CD14-positive monocyte (primary cell): Measurements from ENCODE around the gene SPATA17. TPM values are rescaled to one million over a fixed set of nuclear protein-coding genes. Genes with fewer than 3 reads are reported as not detected.

ENCODE experiments used
- DNase-seq, 3 donors: peaks; one replicate each; pipeline ENCODE4 v3.0.0-alpha.2; 2011 to 2022
- H2AFZ ChIP-seq: 2 replicates; pipeline ENCODE4 v1.6.0; 2012; ENCODE audit warnings: mild to moderate bottlenecking, low read depth, low read length, inconsistent platforms; ENCODE audit not compliant: insufficient read depth, poor library complexity, severe bottlenecking
- H3K27ac ChIP-seq, 2 donors: 1 replicate in 1 of 2; 2 replicates in 1 of 2; pipeline ENCODE4 v1.5.1; 2012 to 2013; ENCODE audit warnings: low read length in 2 of 2, control low read depth in 1 of 2, inconsistent platforms in 1 of 2, low read depth in 1 of 2, mild to moderate bottlenecking in 1 of 2
- H3K27me3 ChIP-seq, 2 donors: one replicate each; pipeline versions ENCODE4 v1.6.0 to v1.6.1; 2011 to 2013; ENCODE audit warnings: low read length in 2 of 2; ENCODE audit not compliant: control insufficient read depth in 2 of 2, insufficient read depth in 2 of 2
- H3K36me3 ChIP-seq, 2 donors: replicated peaks in 1 of 2; 1 replicate in 1 of 2; 2 replicates in 1 of 2; pipeline versions ENCODE4 v1.5.1 to v1.6.1; 2012 to 2013; ENCODE audit warnings: low read length in 2 of 2, control low read depth in 1 of 2, inconsistent platforms in 1 of 2, mild to moderate bottlenecking in 1 of 2; ENCODE audit not compliant: insufficient read depth in 2 of 2, control insufficient read depth in 1 of 2
- H3K4me1 ChIP-seq, 2 donors: 1 replicate in 1 of 2; 2 replicates in 1 of 2; pipeline versions ENCODE4 v1.5.1 to v1.6.1; 2012 to 2013; ENCODE audit warnings: low read length in 2 of 2, control low read depth in 1 of 2, inconsistent platforms in 1 of 2, mild to moderate bottlenecking in 1 of 2, moderate library complexity in 1 of 2; ENCODE audit not compliant: insufficient read depth in 2 of 2, control insufficient read depth in 1 of 2
- H3K4me2 ChIP-seq: replicated peaks from 2 replicates; pipeline ENCODE3; 2012; ENCODE audit warnings: low read length, moderate library complexity, mild to moderate bottlenecking; ENCODE audit not compliant: poor library complexity, severe bottlenecking; ENCODE audit errors: extremely low read depth
- H3K4me3 ChIP-seq, 3 experiments: fragments of 200-600 bp in 1 of 3; sonication (generic) in 1 of 3; replicated peaks in 1 of 3; 1 replicate in 2 of 3; 2 replicates in 1 of 3; pipeline ENCODE4 v1.5.1; 2011 to 2013; ENCODE audit warnings: low read length in 3 of 3, mild to moderate bottlenecking in 3 of 3, control low read depth in 2 of 3, low read depth in 2 of 3, inconsistent platforms in 1 of 3, moderate library complexity in 1 of 3
- H3K79me2 ChIP-seq: 2 replicates; pipeline ENCODE4 v1.6.0; 2012; ENCODE audit warnings: mild to moderate bottlenecking, control low read depth, inconsistent platforms, low read length, moderate library complexity; ENCODE audit not compliant: insufficient read depth
- H3K9ac ChIP-seq: 2 replicates; pipeline ENCODE4 v1.6.0; 2017; ENCODE audit warnings: low read length, mild to moderate bottlenecking; ENCODE audit not compliant: insufficient read depth, poor library complexity, severe bottlenecking
- H3K9me3 ChIP-seq, 2 donors: replicated peaks in 1 of 2; 1 replicate in 1 of 2; 2 replicates in 1 of 2; pipeline versions ENCODE4 v1.5.1 to v1.6.1; 2012 to 2013; ENCODE audit warnings: low read length in 2 of 2, control low read depth in 1 of 2; ENCODE audit not compliant: control insufficient read depth in 1 of 2, insufficient read depth in 1 of 2
- H4K20me1 ChIP-seq: 2 replicates; pipeline ENCODE4 v1.6.0; 2012; ENCODE audit warnings: mild to moderate bottlenecking, low read length, control low read depth, moderate library complexity; ENCODE audit not compliant: insufficient read depth
- H3K27ac Mint-ChIP-seq, 7 donors: one replicate each; pipeline ENCODE4 v1.8.0; 2020; ENCODE audit warnings: mild to moderate bottlenecking in 7 of 7, mixed read lengths in 7 of 7, moderate library complexity in 6 of 7, inconsistent platforms in 2 of 7
- H3K27me3 Mint-ChIP-seq, 3 donors: one replicate each; pipeline ENCODE4 v1.8.0; 2021 to 2022; ENCODE audit warnings: low read depth in 3 of 3, mild to moderate bottlenecking in 3 of 3, mixed read lengths in 3 of 3, moderate library complexity in 3 of 3, inconsistent platforms in 1 of 3
- H3K36me3 Mint-ChIP-seq, 2 donors: one replicate each; pipeline ENCODE4 v1.8.0; 2020; ENCODE audit warnings: mixed read lengths in 2 of 2, inconsistent platforms in 1 of 2, mild to moderate bottlenecking in 1 of 2
- H3K4me1 Mint-ChIP-seq: one replicate; pipeline ENCODE4 v1.8.0; 2020; ENCODE audit warnings: mild to moderate bottlenecking, mixed read lengths
- H3K4me3 Mint-ChIP-seq, 2 donors: one replicate each; pipeline ENCODE4 v1.8.0; 2020; ENCODE audit warnings: mild to moderate bottlenecking in 2 of 2, mixed read lengths in 2 of 2, moderate library complexity in 1 of 2
- H3K9me3 Mint-ChIP-seq, 7 donors: one replicate each; pipeline ENCODE4 v1.8.0; 2020 to 2022; ENCODE audit warnings: mixed read lengths in 7 of 7, mild to moderate bottlenecking in 6 of 7, moderate library complexity in 6 of 7, inconsistent platforms in 2 of 7
- WGBS: methylation state at CpG from one replicate; pipeline ENCODE4 v1.1.5; 2013; ENCODE audit warnings: missing lambda C conversion rate; ENCODE audit not compliant: insufficient coverage; 5-methylcytosine and 5-hydroxymethylcytosine counted together
- intact Hi-C, 2 donors: fragments of 100-400 bp; cut with micrococcal nuclease; formaldehyde crosslinking; loops; one replicate each; pipeline versions ENCODE4 v1.15.0 to v1.15.1; 2023
- polyA plus RNA-seq, 3 donors: library from polyadenylated mRNA; depleted of rRNA in 1 of 3; unstranded in 2 of 3; stranded (reverse) in 1 of 3; fragments of 300-500 nt in 2 of 3; fragments of >200 nt in 1 of 3; fragmentation: Illumina TruSeq in 2 of 3; gene quantifications; 1 replicate in 2 of 3; 2 replicates in 1 of 3; pipeline ENCODE4 v1.2.3, GENCODE V29; 2012 to 2021
- TF ChIP-seq, protein P1 (sequence below): fragments of 200-600 bp; IDR thresholded peaks from one replicate; pipeline ENCODE4 v1.8.0; 2022; ENCODE audit warnings: antibody characterized with exemption, mild to moderate bottlenecking

Gene SPATA17
- polyA plus RNA-seq, 3 donors: 0.28 TPM; not detected in 2

DNA sequence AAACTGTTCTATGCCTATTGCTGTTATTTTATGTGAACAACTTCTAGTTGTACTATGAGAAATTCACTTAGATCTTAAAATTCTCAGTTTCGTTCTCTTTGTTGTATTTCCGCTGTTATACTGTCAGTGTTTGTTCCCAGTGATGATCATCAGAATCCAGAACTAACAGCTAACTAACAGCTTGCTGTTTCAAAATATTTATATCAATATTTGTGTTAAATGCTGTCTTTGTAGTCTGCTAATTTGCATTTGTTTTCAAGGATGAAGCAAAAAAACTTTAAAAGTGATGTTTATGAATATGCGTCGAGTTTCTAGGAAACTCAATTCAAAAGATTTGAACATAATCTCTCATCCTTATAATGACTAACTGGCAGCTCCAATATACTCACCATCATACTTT lies 84.5 kb downstream of the SPATA17 start:
- Histone ChIP-seq H3K27me3 (no peaks in the 10 kb centered on the region), H2AFZ (no peak overlapping the region), H3K9me3 (peaks cover 0 to 7% of the 10 kb centered on the region in 2 donors), H4K20me1 (no peaks in the 10 kb centered on the region), H3K27ac (no peak overlapping the region), H3K4me2 (no peak overlapping the region), H3K4me1 (no peaks in the 10 kb centered on the region), H3K79me2 (no peaks in the 10 kb centered on the region), H3K9ac (no peak overlapping the region), H3K4me3 (no peak overlapping the region), H3K36me3 (no peaks in the 10 kb centered on the region)
- DNase-seq: no peak
- Mint-ChIP-seq H3K27ac (no peak overlapping the region), H3K9me3 (peaks cover 0 to 10% (median 8%) of the 10 kb centered on the region in 7 donors), H3K36me3 (no peaks in the 10 kb centered on the region), H3K4me1 (no peaks in the 10 kb centered on the region), H3K27me3 (no peaks in the 10 kb centered on the region), H3K4me3 (no peak overlapping the region)
- intact Hi-C loops: no loop called here
- WGBS: no CpG with 5 or more reads among the region's 4 CpGs
- TF ChIP-seq, protein P1, sequence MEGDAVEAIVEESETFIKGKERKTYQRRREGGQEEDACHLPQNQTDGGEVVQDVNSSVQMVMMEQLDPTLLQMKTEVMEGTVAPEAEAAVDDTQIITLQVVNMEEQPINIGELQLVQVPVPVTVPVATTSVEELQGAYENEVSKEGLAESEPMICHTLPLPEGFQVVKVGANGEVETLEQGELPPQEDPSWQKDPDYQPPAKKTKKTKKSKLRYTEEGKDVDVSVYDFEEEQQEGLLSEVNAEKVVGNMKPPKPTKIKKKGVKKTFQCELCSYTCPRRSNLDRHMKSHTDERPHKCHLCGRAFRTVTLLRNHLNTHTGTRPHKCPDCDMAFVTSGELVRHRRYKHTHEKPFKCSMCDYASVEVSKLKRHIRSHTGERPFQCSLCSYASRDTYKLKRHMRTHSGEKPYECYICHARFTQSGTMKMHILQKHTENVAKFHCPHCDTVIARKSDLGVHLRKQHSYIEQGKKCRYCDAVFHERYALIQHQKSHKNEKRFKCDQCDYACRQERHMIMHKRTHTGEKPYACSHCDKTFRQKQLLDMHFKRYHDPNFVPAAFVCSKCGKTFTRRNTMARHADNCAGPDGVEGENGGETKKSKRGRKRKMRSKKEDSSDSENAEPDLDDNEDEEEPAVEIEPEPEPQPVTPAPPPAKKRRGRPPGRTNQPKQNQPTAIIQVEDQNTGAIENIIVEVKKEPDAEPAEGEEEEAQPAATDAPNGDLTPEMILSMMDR: no peak

DNA sequence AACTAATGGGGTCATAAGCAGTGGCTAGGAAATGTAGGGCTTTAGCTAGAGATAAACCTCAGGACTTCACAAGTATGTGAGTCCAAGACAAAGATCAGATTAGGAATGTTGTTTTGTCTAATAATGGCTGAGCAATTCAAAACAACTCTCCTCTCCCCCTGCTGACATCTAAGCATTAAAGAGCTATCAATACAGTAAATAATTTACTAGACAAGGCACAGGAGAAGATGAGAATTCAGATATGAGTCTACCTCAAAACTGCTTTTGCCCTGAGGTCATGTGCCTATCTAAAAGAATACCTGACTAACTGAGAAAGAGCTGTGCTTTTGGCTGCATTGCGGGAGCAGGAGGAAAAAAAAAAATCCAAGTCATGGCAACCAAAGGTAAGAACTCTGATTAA lies 86.8 kb downstream of the SPATA17 start:
- intact Hi-C loops: no loop called here
- Histone ChIP-seq H3K4me3 (no peak overlapping the region), H4K20me1 (no peaks in the 10 kb centered on the region), H3K9me3 (peaks cover 0 to 3% of the 10 kb centered on the region in 2 donors), H3K79me2 (no peaks in the 10 kb centered on the region), H3K4me1 (no peaks in the 10 kb centered on the region), H3K27ac (no peak overlapping the region), H3K36me3 (no peaks in the 10 kb centered on the region), H3K9ac (no peak overlapping the region), H3K27me3 (no peaks in the 10 kb centered on the region), H2AFZ (no peak overlapping the region), H3K4me2 (no peak overlapping the region)
- TF ChIP-seq, protein P1: no peak
- WGBS: no CpG with 5 or more reads among the region's 1 CpG
- H3K4me3 Mint-ChIP-seq: no peak overlapping the region
- H3K4me1 Mint-ChIP-seq: no peaks in the 10 kb centered on the region
- peaks cover 0 to 9% (median 3%) of the 10 kb centered on the region in 7 donors for H3K9me3 Mint-ChIP-seq
- H3K27me3 Mint-ChIP-seq: peaks cover 0 to 2% (median 0%) of the 10 kb centered on the region in 3 donors
- no peaks in the 10 kb centered on the region for H3K36me3 Mint-ChIP-seq
- no peak for DNase-seq
- no peak overlapping the region for H3K27ac Mint-ChIP-seq
